HL-60 (cell line): ENCODE measurements around the gene KCNIP2.

Experiments
- DNase-seq, 2 experiments: peaks; one replicate each; pipeline ENCODE4 v3.0.0-alpha.2; 2010 to 2020; ENCODE audit warnings: low read depth in 1 of 2, low spot score in 1 of 2
- H3K27ac ChIP-seq: fragments of 250-450 bp; sonication (Bioruptor Pico); replicated peaks from 2 replicates; pipeline ENCODE4 v1.5.1; 2020; ENCODE audit warnings: mild to moderate bottlenecking, moderate library complexity
- H3K27me3 ChIP-seq: fragments of 250-450 bp; sonication (Bioruptor Pico); 2 replicates; pipeline ENCODE4 v1.5.1; 2021; ENCODE audit warnings: mild to moderate bottlenecking, moderate library complexity; ENCODE audit not compliant: insufficient read depth, poor library complexity, severe bottlenecking
- H3K4me3 ChIP-seq: replicated peaks from 2 replicates; pipeline ENCODE4 v1.5.1; 2011; ENCODE audit warnings: mild to moderate bottlenecking, control low read depth, low read length; ENCODE audit not compliant: insufficient read depth
- GABPA ChIP-seq: IDR thresholded peaks from 2 replicates; pipeline ENCODE4 v1.6.1; 2012; ENCODE audit warnings: low read depth
- POLR2AphosphoS5 ChIP-seq: IDR thresholded peaks from 2 replicates; pipeline ENCODE4 v1.6.1; 2012; ENCODE audit warnings: low read depth
- SPI1 ChIP-seq: IDR thresholded peaks from 2 replicates; pipeline ENCODE4 v1.6.1; 2012; ENCODE audit warnings: low read depth, mild to moderate bottlenecking, borderline replicate concordance
- TF ChIP-seq, protein P1 (sequence below): IDR thresholded peaks from one replicate; pipeline ENCODE4 v1.5.1; 2011; ENCODE audit warnings: low read length, control low read depth, inconsistent platforms; ENCODE audit not compliant: insufficient read depth
- TF ChIP-seq, protein P2 (sequence below): IDR thresholded peaks from 2 replicates; pipeline ENCODE4 v1.6.1; 2012; ENCODE audit warnings: low read depth; ENCODE audit not compliant: insufficient replicate concordance

The KCNIP2 gene

DNA sequence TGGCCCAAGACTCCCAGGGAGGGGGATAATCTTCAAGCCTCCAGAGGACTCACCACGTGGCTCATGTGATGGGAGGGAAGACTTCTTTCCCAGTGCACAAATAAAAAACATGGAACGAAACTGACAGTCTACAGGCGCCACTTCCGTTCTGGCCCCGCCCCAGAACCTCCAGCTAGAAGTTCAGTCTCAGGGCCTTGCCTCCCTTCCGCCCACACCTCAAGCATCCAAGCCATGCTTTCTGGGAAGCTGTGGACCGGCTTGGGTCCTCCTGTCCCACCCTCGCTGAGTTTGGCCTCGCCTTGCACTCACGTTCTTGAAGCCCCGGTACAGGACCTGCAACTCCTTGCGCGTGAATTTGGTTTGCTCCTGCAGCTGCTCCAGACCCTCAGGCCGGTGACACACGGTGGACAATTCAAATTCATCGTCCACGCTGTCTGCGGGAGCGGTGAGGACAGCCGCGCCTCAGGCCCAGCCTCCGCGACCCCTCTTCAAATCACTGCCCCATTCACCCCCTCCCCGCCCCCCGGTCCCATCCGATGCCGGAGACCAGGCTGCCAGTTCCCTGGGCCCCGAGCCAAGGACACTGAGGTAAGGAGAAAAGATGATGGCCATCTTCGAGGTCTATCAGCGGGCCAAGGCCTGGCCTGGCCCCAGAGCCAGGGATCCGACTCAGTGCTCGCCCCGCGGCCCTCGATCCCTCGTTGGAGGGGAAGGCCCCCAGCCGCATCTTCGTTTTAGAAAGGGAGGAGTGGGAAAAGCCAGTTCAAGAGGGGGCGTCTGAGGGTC lies 14.6 kb downstream of the KCNIP2 start:
- H3K4me3 ChIP-seq, result no peak overlapping the region

DNA sequence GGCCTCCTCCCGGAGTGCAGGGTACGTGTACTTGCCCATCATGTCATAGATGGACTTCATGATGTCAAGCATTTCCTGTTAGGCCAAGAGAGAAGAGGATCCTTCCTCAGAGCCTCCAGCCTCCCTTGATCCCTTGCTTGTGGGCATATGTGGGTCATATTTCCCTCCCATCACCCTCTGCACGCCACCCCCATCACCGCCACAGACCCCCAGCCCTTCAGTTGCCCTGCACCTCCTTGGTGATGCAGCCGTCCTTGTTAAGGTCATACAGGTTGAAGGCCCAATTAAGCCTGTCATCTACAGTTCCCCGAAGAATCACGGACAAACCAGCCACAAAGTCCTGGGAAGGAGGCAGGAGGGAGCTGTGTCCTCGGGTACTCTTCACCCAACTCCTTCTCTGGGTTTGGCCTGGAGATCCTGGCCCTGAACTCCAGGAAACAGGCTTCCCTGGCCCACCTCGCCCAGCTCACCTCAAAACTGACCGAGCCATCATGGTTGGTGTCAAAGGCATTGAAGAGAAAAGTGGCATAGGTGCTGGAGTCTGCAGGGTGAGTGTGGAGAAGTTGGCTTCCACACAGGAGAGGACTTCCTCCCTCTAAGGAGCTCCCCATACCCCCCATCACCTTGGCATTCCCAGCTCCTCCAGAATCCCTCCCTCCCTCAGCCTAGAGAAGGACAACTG lies 15.5 kb downstream of the KCNIP2 start:
- DNase-seq, result no peak
- TF ChIP-seq, protein P1, sequence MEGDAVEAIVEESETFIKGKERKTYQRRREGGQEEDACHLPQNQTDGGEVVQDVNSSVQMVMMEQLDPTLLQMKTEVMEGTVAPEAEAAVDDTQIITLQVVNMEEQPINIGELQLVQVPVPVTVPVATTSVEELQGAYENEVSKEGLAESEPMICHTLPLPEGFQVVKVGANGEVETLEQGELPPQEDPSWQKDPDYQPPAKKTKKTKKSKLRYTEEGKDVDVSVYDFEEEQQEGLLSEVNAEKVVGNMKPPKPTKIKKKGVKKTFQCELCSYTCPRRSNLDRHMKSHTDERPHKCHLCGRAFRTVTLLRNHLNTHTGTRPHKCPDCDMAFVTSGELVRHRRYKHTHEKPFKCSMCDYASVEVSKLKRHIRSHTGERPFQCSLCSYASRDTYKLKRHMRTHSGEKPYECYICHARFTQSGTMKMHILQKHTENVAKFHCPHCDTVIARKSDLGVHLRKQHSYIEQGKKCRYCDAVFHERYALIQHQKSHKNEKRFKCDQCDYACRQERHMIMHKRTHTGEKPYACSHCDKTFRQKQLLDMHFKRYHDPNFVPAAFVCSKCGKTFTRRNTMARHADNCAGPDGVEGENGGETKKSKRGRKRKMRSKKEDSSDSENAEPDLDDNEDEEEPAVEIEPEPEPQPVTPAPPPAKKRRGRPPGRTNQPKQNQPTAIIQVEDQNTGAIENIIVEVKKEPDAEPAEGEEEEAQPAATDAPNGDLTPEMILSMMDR, result no peak
- TF ChIP-seq, protein P2, sequence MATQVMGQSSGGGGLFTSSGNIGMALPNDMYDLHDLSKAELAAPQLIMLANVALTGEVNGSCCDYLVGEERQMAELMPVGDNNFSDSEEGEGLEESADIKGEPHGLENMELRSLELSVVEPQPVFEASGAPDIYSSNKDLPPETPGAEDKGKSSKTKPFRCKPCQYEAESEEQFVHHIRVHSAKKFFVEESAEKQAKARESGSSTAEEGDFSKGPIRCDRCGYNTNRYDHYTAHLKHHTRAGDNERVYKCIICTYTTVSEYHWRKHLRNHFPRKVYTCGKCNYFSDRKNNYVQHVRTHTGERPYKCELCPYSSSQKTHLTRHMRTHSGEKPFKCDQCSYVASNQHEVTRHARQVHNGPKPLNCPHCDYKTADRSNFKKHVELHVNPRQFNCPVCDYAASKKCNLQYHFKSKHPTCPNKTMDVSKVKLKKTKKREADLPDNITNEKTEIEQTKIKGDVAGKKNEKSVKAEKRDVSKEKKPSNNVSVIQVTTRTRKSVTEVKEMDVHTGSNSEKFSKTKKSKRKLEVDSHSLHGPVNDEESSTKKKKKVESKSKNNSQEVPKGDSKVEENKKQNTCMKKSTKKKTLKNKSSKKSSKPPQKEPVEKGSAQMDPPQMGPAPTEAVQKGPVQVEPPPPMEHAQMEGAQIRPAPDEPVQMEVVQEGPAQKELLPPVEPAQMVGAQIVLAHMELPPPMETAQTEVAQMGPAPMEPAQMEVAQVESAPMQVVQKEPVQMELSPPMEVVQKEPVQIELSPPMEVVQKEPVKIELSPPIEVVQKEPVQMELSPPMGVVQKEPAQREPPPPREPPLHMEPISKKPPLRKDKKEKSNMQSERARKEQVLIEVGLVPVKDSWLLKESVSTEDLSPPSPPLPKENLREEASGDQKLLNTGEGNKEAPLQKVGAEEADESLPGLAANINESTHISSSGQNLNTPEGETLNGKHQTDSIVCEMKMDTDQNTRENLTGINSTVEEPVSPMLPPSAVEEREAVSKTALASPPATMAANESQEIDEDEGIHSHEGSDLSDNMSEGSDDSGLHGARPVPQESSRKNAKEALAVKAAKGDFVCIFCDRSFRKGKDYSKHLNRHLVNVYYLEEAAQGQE, result no peak
- TF ChIP-seq GABPA (no peak), POLR2AphosphoS5 (no peak), SPI1 (no peak)
- Histone ChIP-seq H3K27me3 (no peaks in the 10 kb centered on the region), H3K27ac (no peak overlapping the region), H3K4me3 (no peak overlapping the region)

More for the DNA sequence above, 14.6 kb downstream of the KCNIP2 start:
- DNase-seq, result no peak
- TF ChIP-seq, protein P1, result no peak
- TF ChIP-seq GABPA (no peak), POLR2AphosphoS5 (no peak), SPI1 (no peak)
- TF ChIP-seq, protein P2, result no peak
- no peak overlapping the region for H3K27ac ChIP-seq
- no peaks in the 10 kb centered on the region for H3K27me3 ChIP-seq

DNA sequence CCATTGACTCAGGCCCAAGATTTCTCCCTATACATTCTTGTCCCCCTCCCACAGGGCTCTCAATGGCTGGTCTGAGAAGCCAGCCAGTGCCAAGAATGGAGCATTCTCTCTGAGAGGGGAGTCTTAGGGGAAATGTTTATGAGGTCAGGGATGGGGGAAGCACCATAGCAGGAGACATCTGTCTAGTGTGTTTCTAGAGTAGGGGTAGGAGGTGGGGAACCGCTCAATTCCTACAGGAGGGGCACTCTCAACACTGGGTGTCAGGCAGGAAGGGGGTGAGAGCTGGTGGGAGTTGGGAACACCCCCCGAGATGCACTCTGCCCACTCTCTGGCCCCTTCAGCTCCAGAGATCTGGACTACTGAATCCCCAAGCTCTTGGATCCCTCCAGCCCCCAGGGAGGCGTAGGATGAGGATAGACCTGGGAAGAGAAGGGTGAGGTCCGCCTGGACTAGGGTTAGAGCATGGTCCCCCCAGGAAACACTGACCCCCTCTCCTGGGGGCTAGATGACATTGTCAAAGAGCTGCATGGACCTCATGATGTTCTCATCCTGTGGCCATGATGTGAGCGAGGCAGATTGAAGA lies 16.7 kb downstream of the KCNIP2 start:
- no peak overlapping the region for H3K27ac ChIP-seq
- DNase-seq, result no peak
- TF ChIP-seq, protein P1, result no peak
- TF ChIP-seq SPI1, result no peak
- TF ChIP-seq, protein P2, result no peak
- TF ChIP-seq POLR2AphosphoS5, result no peak
- no peak for TF ChIP-seq GABPA
- no peaks in the 10 kb centered on the region for H3K27me3 ChIP-seq
- no peak overlapping the region for H3K4me3 ChIP-seq
